ENCODE results near the gene SIGLEC8. TPM values are rescaled to one million over a fixed set of nuclear protein-coding genes. Genes with fewer than 3 reads are reported as not detected.
A peak's percentile ranks its signal among the peaks of the same experiment; 100 is the strongest.

Gene SIGLEC8
- total and polyA plus RNA-seq, 9 of the 15 experiments (the other 6 are each of a cell fraction or from before 2014, with no cell fraction given) = 0.04 to 0.65 (median 0.39) TPM

- DNase-seq (ENCODE audit: extremely low read depth in 1 of 4, low spot score in 3 of 4) = peak in 3 of 4 experiments; percentile 34 to 51 (median 41)
- Histone ChIP-seq H3K27me3 (ENCODE audit: control insufficient read depth in 2 of 2, insufficient read depth in 2 of 2, low read length in 2 of 2) (no peaks in the 10 kb centered on the region), H3K79me2 (ENCODE audit: control insufficient read depth, insufficient read depth, low read length) (no peaks in the 10 kb centered on the region; the same call in 2 of the 3 replicates), H3K9me1 (ENCODE audit: control insufficient read depth, insufficient read depth, low read length) (no peaks in the 10 kb centered on the region), H3K9ac (ENCODE audit: insufficient read depth in 1 of 2, low read depth in 2 of 2, low read length in 2 of 2) (no peak overlapping the region), H4K20me1 (replicated peaks; ENCODE audit: control insufficient read depth, insufficient read depth, low read length) (no peaks in the 10 kb centered on the region), H3K9me3 (replicated peaks; ENCODE audit: control insufficient read depth, insufficient read depth, low read depth, low read length) (no peaks in the 10 kb centered on the region), H3K27ac (ENCODE audit: extremely low read depth, low read depth, low read length) (no peak overlapping the region), H3K4me3 (no peak overlapping the region), H3K4me2 (ENCODE audit: insufficient read depth, low read length) (no peak overlapping the region), H2AFZ (ENCODE audit: low read depth, low read length) (no peak overlapping the region), H3K36me3 (ENCODE audit: control insufficient read depth, insufficient read depth, low read length) (no peaks in the 10 kb centered on the region), H3K4me1 (replicated peaks in 1 of 2; ENCODE audit: control insufficient read depth in 2 of 2, insufficient read depth in 2 of 2, low read length in 2 of 2) (peaks cover 16 to 24% of the 10 kb centered on the region in 2 experiments)
- peak; percentile 42 for FAIRE-seq
- ChIA-PET POLR2A (no interaction called here), CTCF (ENCODE audit: low intra/inter-chr PET ratio) (interaction anchor here (0.7 kb wide), 1 partner anchor 169 kb away, joined by 3 read pairs; no protein-coding TSS in a partner anchor)
- BruUV-seq (replicated peaks) = no TSS peak
- in situ Hi-C loops (cut with MboI) = no loop called here
- intact Hi-C loops (cut with micrococcal nuclease) = loop anchor here (1.0 kb wide), 1 partner anchor 100 kb away; no protein-coding TSS in a partner anchor
- ATAC-seq = peak; percentile 43
- 64% methylated on average over 5 of the region's 5 CpGs for WGBS (ENCODE audit: insufficient coverage, low coverage, missing lambda C conversion rate)
- TF ChIP-seq PYGO2 (tag; IDR thresholded peaks at IDR 0.05) (no peak), MLX (CRISPR knock-in tag; conservative IDR thresholded peaks at IDR 0.05) (no peak), REST (IDR thresholded peaks at IDR 0.05; ENCODE audit: borderline replicate concordance) (peak; percentile 50), REST (CRISPR knock-in tag; IDR thresholded peaks at IDR 0.05; ENCODE audit: low read depth) (no peak), CTCF (IDR thresholded peaks at IDR 0.05 in 2 of 3, conservative IDR thresholded peaks at IDR 0.05 in 1 of 3; ENCODE audit: insufficient read depth in 2 of 3, low read depth in 1 of 3, low read length in 3 of 3) (peak; percentile 55 to 76 (median 58)), NKRF (IDR thresholded peaks at IDR 0.05; ENCODE audit: borderline replicate concordance) (no peak), CEBPB (tag; IDR thresholded peaks at IDR 0.05) (peak; percentile 68)
Measured at GRCh38 chr19:51439021-51439465, 19.2 kb downstream of the SIGLEC8 start.

Measured in K562 (cell line).